ENCODE measurements around the gene SESN3. TPM values are rescaled to one million over a fixed set of nuclear protein-coding genes. Genes with fewer than 3 reads are reported as not detected.
"Not testable (repeated sequence)": the region's sequence is repeated elsewhere in the genome, so short reads cannot be mapped to it uniquely, and the experiment has no call there.

Gene SESN3
- polyA plus RNA-seq, 1 donor, result 110 TPM

GRCh38 chr11:95251896-95252295 is 20.9 kb upstream of the SESN3 start:
- not testable (repeated sequence) for DNase-seq (ENCODE audit: low read depth)

- DNase-seq (ENCODE audit: low read depth), result no peak
Measured at GRCh38 chr11:95248666-95249467, 17.9 kb upstream of the SESN3 start.

- no peak for DNase-seq (ENCODE audit: low read depth)
Measured at GRCh38 chr11:95247883-95248282, 16.9 kb upstream of the SESN3 start.

- DNase-seq (ENCODE audit: low read depth), result no peak
Measured at GRCh38 chr11:95247127-95247684, 16.2 kb upstream of the SESN3 start.

GRCh38 chr11:95245581-95245980 is 14.6 kb upstream of the SESN3 start:
- no peak for DNase-seq (ENCODE audit: low read depth)

- DNase-seq (ENCODE audit: low read depth), result no peak
Measured at GRCh38 chr11:95245038-95245437, 14.0 kb upstream of the SESN3 start.

- DNase-seq (ENCODE audit: low read depth), result no peak
Measured at GRCh38 chr11:95243673-95244072, 12.7 kb upstream of the SESN3 start.

- DNase-seq (ENCODE audit: low read depth), result no peak
Measured at GRCh38 chr11:95242845-95243605, 12.0 kb upstream of the SESN3 start.

GRCh38 chr11:95242091-95242844 is 11.3 kb upstream of the SESN3 start:
- DNase-seq (ENCODE audit: low read depth), result no peak

GRCh38 chr11:95241681-95242081 is 10.7 kb upstream of the SESN3 start:
- no peak for DNase-seq (ENCODE audit: low read depth)

GRCh38 chr11:95239871-95240649 is 9.1 kb upstream of the SESN3 start:
- DNase-seq (ENCODE audit: low read depth), result no peak

- DNase-seq (ENCODE audit: low read depth), result no peak
Measured at GRCh38 chr11:95232666-95233065, 1.7 kb upstream of the SESN3 start.

- DNase-seq (ENCODE audit: low read depth), result no peak
Measured at GRCh38 chr11:95231881-95232605, 1.0 kb upstream of the SESN3 start.

- DNase-seq (ENCODE audit: low read depth), result no peak
Measured at GRCh38 chr11:95230810-95231126, 234 bp downstream of the SESN3 start.

GRCh38 chr11:95229993-95230809 is 801 bp downstream of the SESN3 start:
- no peak for DNase-seq (ENCODE audit: low read depth)

- DNase-seq (ENCODE audit: low read depth), result no peak
Measured at GRCh38 chr11:95229199-95229992, 1.6 kb downstream of the SESN3 start.

- no peak for DNase-seq (ENCODE audit: low read depth)
Measured at GRCh38 chr11:95228081-95228749, 2.8 kb downstream of the SESN3 start.

- DNase-seq (ENCODE audit: low read depth), result not testable (repeated sequence)
Measured at GRCh38 chr11:95227060-95227459, 3.9 kb downstream of the SESN3 start.

Data from forelimb muscle (tissue), 1 donor.